Neural crest cell (in vitro differentiated cells): ENCODE data around the gene RYR3. TPM values are rescaled to one million over a fixed set of nuclear protein-coding genes. Genes with fewer than 3 reads are reported as not detected.

ENCODE experiments used
- DNase-seq: peaks from one replicate; pipeline ENCODE4 v3.0.0; 2021; ENCODE audit warnings: low read depth, mixed read lengths, low spot score
- H3K27ac Mint-ChIP-seq: one replicate; pipeline ENCODE4 v1.8.0; 2021; ENCODE audit warnings: mild to moderate bottlenecking, mixed read lengths; ENCODE audit not compliant: unreplicated experiment
- H3K27me3 Mint-ChIP-seq: 2 replicates; pipeline ENCODE4 v1.8.0; 2021; ENCODE audit warnings: low read depth, mild to moderate bottlenecking, mixed read lengths
- H3K36me3 Mint-ChIP-seq: 2 replicates; pipeline ENCODE4 v1.8.0; 2021; ENCODE audit warnings: low read depth, mild to moderate bottlenecking, mixed read lengths
- H3K4me1 Mint-ChIP-seq: 2 replicates; pipeline ENCODE4 v1.8.0; 2021; ENCODE audit warnings: mixed read lengths
- H3K4me3 Mint-ChIP-seq: one replicate; pipeline ENCODE4 v1.8.0; 2021; ENCODE audit warnings: mild to moderate bottlenecking, mixed read lengths
- H3K9me3 Mint-ChIP-seq: 2 replicates; pipeline ENCODE4 v1.8.0; 2021; ENCODE audit warnings: mixed read lengths
- CTCF ChIP-seq: fragments of 200-600 bp; sonication (generic); conservative IDR thresholded peaks from 2 replicates; pipeline ENCODE4 v1.5.0; 2021; ENCODE audit warnings: antibody characterized with exemption, mild to moderate bottlenecking
- total RNA-seq: library from RNA; stranded (reverse); gene quantifications from 2 replicates; pipeline ENCODE4 v1.2.1, GENCODE V29; 2021

RYR3 gene
- total RNA-seq, 1 donor from 2014 or later, result 2.2 TPM

- no peak overlapping the region for H3K27ac Mint-ChIP-seq
- TF ChIP-seq CTCF, result no peak
Observed at GRCh38 chr15:33773969-33774368, 463.2 kb downstream of the RYR3 start.

GRCh38 chr15:33778852-33779251 lies 468.1 kb downstream of the RYR3 start:
- H3K27ac Mint-ChIP-seq, result no peak overlapping the region
- TF ChIP-seq CTCF, result no peak
- peaks cover 11% of the 10 kb centered on the region for H3K4me1 Mint-ChIP-seq
- no peaks in the 10 kb centered on the region for H3K9me3 Mint-ChIP-seq
- DNase-seq, result no peak
- no peaks in the 10 kb centered on the region for H3K27me3 Mint-ChIP-seq
- no peak overlapping the region for H3K4me3 Mint-ChIP-seq
- no peaks in the 10 kb centered on the region for H3K36me3 Mint-ChIP-seq

More at GRCh38 chr15:33773969-33774368, 463.2 kb downstream of the RYR3 start:
- Mint-ChIP-seq H3K4me3 (no peak overlapping the region), H3K36me3 (no peaks in the 10 kb centered on the region), H3K4me1 (peaks cover 11% of the 10 kb centered on the region), H3K27me3 (peaks cover 2% of the 10 kb centered on the region), H3K9me3 (no peaks in the 10 kb centered on the region)
- no peak for DNase-seq

DNA sequence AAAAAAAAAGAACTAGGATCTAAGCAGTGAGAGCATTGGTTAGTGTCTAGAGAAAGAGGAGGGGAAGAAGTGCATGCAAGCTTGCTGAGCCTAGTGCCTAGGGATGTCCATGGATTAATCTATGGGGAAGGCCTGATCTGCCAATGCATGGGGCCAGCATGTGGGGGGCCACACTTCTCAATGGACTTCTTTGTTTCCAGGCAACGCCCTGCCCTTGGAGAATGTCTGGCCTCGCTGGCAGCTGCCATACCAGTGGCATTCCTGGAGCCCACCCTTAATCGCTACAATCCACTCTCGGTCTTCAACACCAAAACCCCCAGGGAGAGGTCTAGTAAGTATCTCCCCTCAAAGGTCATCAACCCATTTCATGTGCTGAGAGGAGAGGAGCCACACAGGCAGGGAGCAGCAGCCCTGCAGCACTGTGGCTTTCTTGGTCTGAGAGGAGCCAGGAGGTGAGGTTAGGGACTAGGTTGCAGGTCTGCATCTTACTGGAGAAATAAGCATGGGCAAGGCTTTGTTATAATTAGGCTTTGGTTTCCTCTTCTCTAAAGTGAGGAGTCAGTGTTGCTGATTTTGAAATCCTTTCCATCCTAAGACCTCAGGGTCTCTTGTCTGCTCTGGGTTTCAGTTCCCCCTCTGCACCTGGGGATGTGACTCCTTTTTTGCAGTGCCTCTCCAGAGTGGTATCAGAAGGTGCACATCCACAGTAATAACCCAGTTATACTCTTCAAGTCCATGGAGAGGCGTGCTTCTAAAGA lies 469.4 kb downstream of the RYR3 start:
- no peaks in the 10 kb centered on the region for H3K27me3 Mint-ChIP-seq
- no peak for TF ChIP-seq CTCF

GRCh38 chr15:33782966-33783365 lies 472.2 kb downstream of the RYR3 start:
- TF ChIP-seq CTCF, result no peak
- DNase-seq, result no peak
- H3K27ac Mint-ChIP-seq, result no peak overlapping the region
- no peak overlapping the region for H3K4me3 Mint-ChIP-seq
- no peaks in the 10 kb centered on the region for H3K36me3 Mint-ChIP-seq
- no peaks in the 10 kb centered on the region for H3K27me3 Mint-ChIP-seq
- peaks cover 16% of the 10 kb centered on the region for H3K4me1 Mint-ChIP-seq
- H3K9me3 Mint-ChIP-seq, result no peaks in the 10 kb centered on the region

More for the DNA sequence above, 469.4 kb downstream of the RYR3 start:
- H3K4me1 Mint-ChIP-seq, result peaks cover 4% of the 10 kb centered on the region
- no peak overlapping the region for H3K27ac Mint-ChIP-seq
- H3K4me3 Mint-ChIP-seq, result no peak overlapping the region
- H3K36me3 Mint-ChIP-seq, result no peaks in the 10 kb centered on the region
- no peaks in the 10 kb centered on the region for H3K9me3 Mint-ChIP-seq
- DNase-seq, result no peak

DNA sequence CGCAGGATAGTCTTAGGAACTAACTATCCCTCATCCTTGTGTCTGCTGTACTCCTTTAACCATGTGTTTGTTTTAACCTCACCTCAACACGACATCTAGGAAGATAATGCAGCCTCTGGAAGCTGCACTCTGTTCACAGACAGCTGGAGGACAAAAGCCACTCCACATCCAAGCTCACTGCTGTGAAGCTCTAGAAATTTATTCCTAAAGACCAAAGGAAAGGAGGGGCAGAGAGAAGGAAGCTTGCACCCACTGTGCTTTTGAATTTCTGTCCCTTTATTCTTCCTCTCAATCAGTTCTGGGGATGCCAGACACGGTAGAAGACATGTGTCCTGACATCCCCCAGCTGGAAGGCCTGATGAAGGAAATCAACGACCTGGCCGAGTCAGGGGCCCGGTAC lies 474.6 kb downstream of the RYR3 start:
- no peaks in the 10 kb centered on the region for H3K27me3 Mint-ChIP-seq
- TF ChIP-seq CTCF, result no peak
- H3K36me3 Mint-ChIP-seq, result no peaks in the 10 kb centered on the region
- H3K4me3 Mint-ChIP-seq, result no peak overlapping the region
- no peak for DNase-seq
- H3K9me3 Mint-ChIP-seq, result peaks cover 3% of the 10 kb centered on the region
- H3K4me1 Mint-ChIP-seq, result peaks cover 20% of the 10 kb centered on the region
- H3K27ac Mint-ChIP-seq, result no peak overlapping the region
